NCI-H526 (cell line): ENCODE measurements around the gene FBXL20.
A peak's percentile ranks its signal among the peaks of the same experiment; 100 is the strongest.

Experiments used
- DNase-seq, 2 experiments: peaks; one replicate each; lab custom pipeline; 2025; lab: John Stamatoyannopoulos, UW

The FBXL20 gene

GRCh38 chr17:39225959-39226683 lies 175.3 kb downstream of the FBXL20 start:
- DNase-seq, result peak; percentile 43 to 65

GRCh38 chr17:39225308-39225958 lies 176.0 kb downstream of the FBXL20 start, which contains the start of gene STAC2:
Gene STAC2 (minus strand): TSS chr17:39225945. CDS start chr17:39225502, 443 bp downstream.
- no peak for DNase-seq

GRCh38 chr17:39224778-39225307 lies 176.6 kb downstream of the FBXL20 start:
- DNase-seq, result no peak

GRCh38 chr17:39223907-39224777 lies 177.3 kb downstream of the FBXL20 start:
- no peak for DNase-seq

GRCh38 chr17:39222866-39223834 lies 178.3 kb downstream of the FBXL20 start:
- DNase-seq, result no peak

- DNase-seq, result no peak
Measured at GRCh38 chr17:39222151-39222550, 179.3 kb downstream of the FBXL20 start.

GRCh38 chr17:39221572-39221971 lies 179.9 kb downstream of the FBXL20 start:
- DNase-seq, result no peak

- DNase-seq, result no peak
Measured at GRCh38 chr17:39219647-39220154, 181.7 kb downstream of the FBXL20 start.

- DNase-seq, result no peak
Measured at GRCh38 chr17:39218906-39219305, 182.5 kb downstream of the FBXL20 start.

GRCh38 chr17:39217734-39218369 lies 183.6 kb downstream of the FBXL20 start:
- DNase-seq, result no peak

- DNase-seq, result no peak
Measured at GRCh38 chr17:39213852-39214251, 187.6 kb downstream of the FBXL20 start.

GRCh38 chr17:39212841-39213480 lies 188.5 kb downstream of the FBXL20 start:
- no peak for DNase-seq

- no peak for DNase-seq
Measured at GRCh38 chr17:39212195-39212810, 189.1 kb downstream of the FBXL20 start.

- no peak for DNase-seq
Measured at GRCh38 chr17:39210093-39210434, 191.4 kb downstream of the FBXL20 start.

GRCh38 chr17:39209317-39210092 lies 191.9 kb downstream of the FBXL20 start:
- no peak for DNase-seq

GRCh38 chr17:39208893-39209292 lies 192.5 kb downstream of the FBXL20 start:
- peak in 1 of 2 experiments; percentile 37 for DNase-seq

- no peak for DNase-seq
Measured at GRCh38 chr17:39208136-39208535, 193.3 kb downstream of the FBXL20 start.

GRCh38 chr17:39205112-39205526 lies 196.3 kb downstream of the FBXL20 start:
- DNase-seq, result no peak

- no peak for DNase-seq
Measured at GRCh38 chr17:39204245-39204644, 197.2 kb downstream of the FBXL20 start.
